GDM1 (cell line): ENCODE measurements around the gene LRRC14B.

ENCODE experiments used
- DNase-seq: peaks from one replicate; lab custom pipeline; 2025; lab: John Stamatoyannopoulos, UW

The LRRC14B gene

DNA sequence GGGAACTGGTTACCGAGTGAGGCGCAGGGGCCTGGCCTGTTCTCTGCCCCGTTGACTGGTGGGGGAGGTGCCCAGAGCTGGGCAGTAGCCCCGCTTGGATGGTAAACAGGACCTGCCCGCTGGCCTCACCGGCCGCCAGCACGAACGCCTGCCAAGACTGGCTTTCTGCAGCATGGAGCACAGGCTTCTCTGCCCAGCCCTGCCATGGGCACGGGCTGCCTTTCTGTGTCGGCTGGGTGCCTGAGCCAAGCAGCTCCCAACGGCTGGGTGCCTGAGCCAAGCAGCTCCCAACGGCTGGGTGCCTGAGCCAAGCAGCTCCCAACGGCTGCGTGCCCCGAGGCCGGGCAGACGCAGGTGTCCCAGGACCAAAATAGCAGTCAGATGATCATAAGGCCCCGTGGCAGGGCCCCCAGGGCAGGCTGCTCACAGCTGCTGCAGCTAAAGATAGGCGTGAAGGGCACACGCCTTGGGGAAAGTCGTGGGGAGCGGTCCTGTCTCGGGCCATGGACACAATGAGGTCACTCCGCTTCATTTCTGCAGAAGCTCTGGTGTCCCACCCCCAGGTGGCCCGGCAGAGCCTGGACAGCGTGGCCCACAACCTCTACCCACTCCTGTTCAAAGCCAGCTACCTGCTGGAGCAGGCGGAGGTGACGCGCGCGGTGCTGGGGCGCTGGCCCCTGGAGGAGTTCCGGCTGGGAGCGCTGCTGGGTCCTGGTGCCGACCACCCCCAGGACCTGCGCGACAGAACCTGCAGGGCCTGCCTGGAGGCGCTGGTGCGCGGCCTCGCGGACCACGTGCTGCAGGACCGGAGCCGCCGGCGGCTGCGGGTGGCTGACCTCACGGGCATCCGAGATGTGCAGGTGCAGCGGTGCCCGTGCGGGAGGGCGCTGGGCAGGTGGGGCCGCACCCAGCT lies at the start of gene LRRC14B:
Gene LRRC14B (plus strand): TSS at position 460 of the 913 bp plus-strand sequence. CDS start 44 bp downstream, at position 504.
- no peak for DNase-seq

DNA sequence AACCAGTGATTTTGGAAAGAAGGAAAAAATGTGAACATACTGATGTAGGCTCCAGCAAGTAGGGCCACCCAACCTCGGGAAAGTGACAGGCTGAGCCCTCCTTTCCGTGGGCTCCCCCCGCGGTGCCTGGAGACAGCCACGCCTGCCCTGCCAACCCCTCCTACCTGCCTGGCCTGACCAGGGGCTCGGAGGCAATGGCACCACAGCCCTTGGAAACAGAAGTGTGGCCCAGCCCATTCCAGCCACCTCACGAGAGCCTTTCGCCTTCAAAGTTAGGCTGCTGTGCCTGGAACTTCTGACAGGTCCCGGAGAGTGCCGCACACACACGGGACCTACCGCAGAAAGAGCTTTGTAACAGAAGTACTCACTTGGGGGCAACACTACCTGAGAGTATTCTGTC lies 49.5 kb upstream of the LRRC14B start:
- DNase-seq, result no peak

DNA sequence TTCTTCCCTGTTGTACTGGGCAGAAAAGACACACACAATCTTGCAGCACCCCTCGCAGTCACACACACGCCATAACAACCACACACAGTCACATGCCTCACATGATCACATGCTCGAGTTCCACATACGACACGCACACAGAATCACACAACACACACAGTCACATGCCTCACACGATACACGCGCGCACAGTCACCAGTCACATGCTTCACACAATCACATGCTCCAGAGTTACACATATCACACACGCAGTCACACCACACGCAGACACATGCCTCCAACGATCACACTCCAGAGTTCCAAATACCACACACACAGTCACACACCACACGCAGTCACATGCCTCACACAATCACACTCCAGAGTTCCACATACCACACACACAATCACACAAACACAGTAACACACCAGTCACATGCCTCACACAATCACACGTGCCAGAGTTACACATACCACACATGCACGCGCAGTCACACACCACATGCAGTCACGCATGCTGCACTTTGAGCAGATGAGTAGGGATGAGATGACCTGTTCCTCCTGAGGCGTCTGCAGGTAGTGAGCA lies 49.0 kb upstream of the LRRC14B start:
- DNase-seq, result no peak

DNA sequence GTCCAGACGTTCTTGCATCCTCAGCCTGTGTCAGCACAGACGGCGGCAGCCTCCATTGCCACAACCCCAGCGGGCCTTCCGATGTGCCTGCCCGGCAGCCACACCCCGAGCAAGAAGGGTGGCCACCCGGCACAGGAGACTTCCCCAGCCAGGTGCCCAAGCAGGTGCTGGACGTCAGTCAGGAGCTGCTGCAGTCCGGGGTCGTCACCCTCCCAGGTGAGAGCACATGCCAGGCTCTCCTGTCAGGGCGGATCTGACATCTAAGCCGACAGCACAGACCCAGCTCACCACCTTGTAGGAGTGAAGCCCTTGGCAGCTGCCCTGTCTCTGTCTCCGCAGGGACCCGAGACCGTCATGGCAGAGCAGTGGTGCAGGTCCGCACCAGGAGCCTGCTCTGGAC lies 48.3 kb upstream of the LRRC14B start:
- no peak for DNase-seq

DNA sequence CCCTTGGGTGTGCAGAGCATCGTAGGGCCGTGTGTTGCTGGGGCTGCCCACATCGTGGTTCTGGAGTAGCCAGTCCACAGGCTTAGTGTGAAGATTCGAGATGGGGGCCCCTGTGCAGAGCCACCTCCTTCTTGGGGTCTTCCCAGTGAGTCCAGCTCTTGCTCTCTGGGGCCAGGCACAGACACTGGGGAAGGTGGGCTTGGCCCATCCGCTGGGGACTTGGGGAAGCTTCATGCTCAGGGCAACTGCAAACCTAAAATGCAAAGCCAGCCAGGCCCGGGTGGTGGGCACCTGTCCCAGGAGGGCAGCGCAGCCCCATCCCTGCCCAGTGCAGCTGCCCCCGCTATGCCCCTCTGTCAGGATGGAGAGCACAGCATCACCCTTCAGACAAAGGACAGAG lies 46.4 kb upstream of the LRRC14B start:
- DNase-seq, result no peak

DNA sequence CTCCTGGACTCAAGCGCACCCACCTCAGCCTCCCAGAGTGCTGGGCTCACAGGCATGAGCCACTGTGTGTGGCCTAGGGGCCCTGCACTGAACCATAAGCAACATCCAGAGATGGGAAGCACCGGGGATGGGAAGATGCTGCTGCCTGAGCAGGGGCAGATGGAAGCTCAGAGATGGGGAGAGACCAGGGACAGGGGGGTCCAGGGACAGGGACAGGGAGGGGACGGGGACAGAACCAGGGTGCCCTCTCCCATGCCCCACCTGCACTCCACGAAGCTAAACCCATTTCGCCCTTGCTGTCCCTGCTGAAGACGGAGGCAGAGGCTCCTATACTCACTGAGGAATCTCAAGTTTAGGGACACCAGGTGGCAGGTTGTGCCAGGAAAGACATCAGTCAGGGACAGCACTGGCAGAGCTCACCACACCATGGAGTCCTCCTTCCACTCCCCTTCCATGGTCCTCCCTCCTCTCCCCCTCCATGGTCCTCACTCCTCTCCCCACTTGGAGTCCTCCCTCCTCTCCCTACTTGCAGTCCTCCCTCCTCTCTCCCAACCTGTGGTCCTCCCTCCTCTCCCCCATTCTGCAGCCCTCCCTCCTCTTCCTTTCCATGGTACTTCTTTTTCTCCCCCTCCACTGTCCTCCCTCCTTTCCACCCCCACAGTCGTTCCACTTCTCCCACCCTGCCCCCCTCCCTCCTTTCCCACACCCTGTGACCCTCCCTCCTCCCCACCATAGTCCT lies 45.5 kb upstream of the LRRC14B start:
- DNase-seq, result no peak

DNA sequence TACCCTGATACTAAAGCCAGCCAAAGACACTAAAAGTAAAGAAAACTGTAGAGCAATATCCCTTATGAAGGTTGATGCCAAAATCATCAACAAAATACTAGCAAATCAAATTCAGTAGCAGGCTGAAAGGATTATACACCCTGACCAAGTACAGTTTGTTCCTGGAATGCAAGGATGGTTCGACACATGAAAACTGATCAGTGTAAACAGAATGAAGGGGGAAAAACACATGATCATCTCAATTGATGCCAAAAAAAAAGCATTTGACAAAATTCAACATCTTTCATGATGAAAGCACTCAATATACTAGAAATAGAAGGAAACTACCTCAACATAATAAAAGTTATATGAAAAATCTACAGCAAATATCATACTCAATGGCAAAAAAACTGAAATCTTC lies 43.5 kb upstream of the LRRC14B start:
- no peak for DNase-seq

DNA sequence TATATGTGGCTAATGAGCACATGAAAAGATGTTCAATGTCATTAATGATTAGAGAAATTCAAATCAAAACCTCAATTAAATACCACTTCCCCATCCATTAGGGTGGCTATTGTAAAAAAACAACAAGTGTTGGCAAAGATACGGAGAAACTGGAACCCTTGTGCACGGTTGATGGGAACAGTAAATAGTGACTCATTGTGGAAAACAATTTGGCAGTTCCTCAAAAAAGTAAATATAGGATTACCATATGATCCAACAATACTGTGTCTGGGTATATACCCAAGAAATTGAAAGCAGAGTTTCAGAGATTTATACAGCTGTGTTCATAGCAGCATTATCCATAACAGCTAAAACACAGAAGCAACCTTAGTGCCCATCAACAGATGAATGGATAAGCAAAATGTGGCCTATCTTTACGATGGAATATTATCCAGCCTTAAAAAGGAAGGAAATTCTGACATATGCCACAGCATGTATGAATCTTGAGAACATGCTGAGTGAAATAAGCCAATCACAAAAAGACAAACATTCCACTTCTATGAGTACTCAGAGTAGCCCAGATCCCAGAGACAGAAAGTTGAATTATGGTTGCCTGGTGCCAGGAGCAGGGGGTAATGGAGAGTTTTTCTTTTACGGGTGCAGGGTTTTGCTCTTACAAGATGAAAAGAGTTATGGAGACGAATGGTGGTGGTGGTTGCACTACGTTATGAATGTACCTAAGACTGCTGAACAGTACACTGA lies 41.4 kb upstream of the LRRC14B start:
- no peak for DNase-seq

DNA sequence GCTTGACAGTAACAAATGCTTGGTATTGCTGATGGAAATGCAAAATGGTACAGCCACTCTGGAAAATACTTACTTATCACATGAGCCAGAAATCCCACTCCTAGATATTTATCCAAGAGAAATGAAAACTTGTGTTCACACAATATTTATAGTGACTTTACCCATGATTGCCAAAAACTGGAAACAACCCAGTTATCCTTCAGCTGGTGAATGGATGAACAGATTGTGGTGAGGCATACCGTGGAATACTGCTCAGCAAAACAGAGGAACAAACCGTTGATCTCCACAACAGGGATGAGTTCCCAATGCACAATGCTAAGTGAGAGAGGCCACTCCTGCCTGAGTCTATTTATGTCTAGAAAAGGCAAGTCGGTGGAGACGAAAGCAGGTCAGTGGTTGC lies 40.5 kb upstream of the LRRC14B start:
- no peak for DNase-seq

DNA sequence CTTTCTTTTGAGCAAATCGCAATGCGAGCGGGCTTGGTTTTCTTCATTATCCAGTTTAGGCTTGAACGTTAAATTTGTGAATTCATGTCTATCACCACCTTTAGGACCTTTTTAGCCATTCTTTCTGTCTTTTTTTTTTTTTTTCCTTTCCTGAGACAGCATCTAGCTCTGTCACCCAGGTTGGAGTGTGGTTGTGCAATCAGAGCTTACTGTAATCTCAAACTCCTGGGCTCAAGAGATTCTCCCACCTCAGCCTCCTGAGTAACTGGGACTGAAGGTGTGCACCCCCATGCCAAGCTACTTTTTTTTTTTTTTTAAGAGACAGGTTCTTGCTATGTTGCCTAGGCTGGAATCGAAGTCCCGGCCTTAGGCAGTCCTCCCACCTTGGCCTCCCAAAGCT lies 39.2 kb upstream of the LRRC14B start:
- DNase-seq, result no peak

DNA sequence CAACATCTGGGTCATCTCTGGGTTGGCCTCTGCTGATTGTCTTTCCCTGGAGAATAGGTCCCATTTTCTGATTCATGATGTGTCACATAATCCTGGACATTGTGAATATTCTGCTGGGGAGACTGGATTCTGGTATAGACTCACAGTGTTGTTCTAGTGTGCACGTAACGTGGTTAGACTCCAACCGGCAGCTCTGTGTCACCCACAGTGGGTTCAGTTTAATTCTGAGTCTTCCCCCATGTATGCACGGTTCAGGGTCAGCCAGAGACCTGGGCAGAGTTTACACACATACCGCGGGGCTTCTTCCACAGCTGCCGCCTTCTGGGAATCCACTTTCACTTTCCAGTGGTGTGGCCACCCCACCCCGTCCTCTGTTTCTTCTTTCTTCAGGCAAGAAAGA lies 38.0 kb upstream of the LRRC14B start:
- DNase-seq, result no peak

DNA sequence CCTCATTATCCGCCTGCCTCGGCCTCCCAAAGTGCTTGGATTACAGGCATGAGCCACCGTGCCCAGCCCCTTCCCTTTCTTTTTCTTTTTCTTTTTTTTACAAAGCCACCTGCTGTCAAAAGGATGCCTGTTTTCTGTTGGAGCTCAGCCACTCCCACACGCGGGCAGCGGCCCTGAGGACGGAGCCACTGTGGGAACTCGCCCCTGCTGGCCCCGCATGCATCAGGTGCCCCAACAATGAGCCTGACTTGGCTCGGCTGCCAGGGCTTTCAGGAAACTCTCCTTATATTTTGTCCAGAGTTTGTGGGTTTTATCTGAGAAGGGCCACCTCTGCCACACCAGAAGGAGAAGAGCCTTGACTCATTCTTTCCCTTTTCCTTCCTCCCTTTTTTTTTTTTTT lies 37.1 kb upstream of the LRRC14B start:
- no peak for DNase-seq

DNA sequence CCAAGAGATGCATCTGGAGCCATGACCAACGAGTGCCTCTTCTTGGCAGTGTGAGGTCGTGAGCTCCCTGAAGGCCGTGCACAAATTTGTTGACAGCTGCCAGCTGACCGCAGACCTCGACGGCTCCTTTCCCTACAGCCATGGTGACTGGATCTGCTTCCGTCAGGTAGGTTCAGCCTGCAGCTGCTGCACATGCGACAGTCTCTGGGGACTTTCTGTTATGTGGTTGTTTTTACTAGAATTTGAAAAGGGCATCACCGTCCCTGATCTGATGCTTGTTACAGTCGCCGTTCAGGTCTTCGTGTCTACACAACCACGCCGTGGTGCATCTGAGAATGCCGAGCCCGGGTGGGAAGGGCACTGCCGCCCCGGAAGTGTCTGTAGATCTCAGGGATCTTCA lies 36.5 kb upstream of the LRRC14B start:
- no peak for DNase-seq

DNA sequence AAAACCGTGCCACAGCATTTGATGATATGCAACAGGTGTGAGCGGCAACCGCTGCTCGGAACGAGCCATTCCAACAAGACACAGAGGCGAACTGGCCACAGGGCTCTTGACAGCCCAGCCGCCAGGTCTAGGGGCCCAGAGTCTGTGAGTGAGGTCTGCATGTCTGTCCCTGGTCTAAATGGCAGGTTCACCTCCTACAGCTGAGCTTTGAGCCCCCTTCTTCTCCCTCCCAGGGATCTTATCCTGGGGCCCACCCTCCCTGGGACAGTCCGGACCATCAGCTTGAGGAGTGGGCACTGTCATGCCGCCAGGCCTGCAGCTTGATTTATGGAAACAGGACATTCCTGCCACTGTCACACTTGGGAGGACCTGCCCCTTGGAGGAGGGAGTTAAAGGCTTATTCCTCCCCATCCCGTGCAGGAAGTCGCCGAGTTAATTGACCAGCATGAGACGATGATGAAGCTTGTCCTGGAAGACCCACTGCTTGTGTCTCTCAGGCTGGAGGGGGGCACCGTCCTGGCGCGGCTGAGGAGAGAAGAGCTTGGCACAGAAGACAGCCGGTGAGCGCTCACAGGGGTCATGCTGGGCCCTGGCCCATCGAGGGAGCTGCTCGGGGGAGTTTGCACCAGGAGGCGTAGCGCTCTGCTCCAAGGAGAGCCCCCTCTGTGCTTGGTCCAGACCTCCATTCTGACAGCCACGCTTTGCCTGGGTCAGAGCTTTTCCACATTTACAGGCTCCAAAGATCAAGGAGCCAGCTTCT lies 35.5 kb upstream of the LRRC14B start:
- DNase-seq, result no peak

DNA sequence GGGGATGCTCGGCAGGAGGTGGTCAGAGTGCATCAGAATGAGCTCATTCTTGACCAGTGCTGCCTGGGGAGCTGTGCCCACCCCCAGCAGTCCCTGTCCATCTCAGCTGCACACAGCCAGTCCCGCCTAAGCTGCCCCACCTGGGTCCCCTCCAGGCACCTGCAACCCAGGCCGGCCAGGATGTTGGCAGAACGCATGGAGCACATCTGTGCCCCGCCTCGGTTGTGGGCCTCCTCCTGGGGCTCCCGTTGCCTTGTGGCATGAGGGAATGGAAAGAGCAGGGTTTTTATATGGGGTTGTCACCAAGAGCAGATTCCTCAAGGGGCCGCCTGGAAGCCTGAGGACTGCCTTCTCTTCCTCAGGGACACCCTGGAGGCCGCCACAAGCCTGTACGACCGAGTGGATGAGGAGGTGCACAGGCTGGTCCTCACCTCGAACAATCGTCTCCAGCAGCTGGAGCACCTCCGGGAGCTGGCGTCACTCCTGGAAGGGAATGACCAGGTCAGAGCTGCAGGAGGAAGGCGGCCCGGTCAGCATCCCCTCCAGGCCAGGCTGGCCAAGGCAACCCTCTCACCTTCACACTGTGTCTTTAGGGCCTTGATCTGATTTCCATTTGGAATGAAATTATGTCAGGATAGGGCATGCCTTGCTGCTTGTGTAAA lies 34.8 kb upstream of the LRRC14B start:
- DNase-seq, result no peak

DNA sequence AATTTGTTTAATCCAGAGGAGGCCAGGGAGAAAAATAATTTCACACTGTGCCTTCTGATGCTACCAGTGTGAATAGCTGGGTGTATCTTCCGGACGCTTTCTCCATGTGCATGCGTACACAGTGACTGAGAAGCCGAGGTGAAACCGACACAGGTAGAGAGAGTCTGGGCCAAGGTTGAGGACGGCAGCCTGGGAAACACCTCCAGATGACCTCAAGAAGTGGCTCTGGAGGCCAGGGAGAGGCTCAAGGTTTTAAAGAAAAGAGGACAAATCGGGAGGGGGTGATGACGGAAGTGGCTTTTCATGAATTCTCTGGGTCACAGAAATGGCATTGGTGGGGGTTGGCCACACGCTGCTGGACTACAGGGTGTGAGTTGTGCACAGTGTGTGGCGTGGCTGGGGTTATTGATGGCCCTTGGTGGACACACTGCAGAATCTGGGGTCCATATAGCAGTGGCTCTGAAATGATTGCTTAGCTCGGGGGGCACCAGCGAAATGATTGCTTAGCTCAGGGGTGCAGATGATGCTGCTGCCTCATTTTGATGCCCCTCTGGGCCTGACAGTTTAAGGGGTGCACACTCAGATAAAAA lies 34.1 kb upstream of the LRRC14B start:
- DNase-seq, result no peak

DNA sequence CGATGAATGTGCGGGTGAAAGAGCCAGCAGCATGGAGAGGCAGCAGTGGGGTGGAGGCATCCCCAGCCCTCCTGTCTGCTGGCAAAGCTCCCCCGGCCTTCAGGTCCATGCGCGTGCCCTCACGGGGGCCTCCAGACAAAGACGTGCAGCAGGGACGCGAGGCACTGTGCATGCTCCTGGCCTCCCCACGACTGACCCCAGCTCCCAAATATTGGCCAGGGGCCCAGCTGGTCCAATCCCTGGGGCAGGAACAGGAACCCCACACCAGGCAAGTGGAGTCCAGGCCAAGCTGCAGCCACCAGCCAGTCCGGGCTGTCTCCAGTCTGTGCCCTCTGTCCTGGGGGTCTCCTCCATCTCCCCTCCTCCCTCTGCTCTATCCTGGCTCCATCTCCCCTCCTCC lies 33.5 kb upstream of the LRRC14B start:
- DNase-seq, result no peak

DNA sequence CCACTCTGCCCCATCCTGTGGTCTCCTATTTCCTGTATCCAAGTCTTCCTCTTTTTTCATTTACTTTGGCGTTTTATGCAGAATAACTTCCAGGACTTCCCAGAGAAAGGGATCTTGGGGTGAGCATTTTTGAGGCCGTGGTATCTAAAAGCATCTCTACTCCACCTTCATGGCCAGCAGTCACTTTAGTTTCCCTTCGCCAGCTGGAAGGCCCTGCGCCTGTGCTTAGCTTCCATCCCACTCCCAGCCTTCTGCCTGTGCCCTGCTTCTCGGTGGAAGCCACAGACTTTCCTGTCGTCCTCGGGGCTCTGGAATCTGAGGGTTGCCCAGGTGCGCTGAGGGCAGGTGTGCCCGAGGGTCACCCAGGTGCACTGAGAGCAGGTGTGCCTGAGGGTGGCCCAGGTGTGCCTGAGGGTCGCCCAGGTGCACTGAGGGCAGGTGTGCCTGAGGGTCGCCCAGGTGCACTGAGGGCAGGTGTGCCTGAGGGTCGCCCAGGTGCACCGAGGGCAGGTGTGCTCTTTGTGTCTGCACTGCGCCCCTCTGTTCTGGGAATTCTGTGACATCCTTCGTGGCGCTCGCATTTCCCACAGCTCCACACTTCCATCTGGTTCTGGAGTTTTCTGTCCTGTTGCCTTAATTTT lies 32.4 kb upstream of the LRRC14B start:
- no peak for DNase-seq

DNA sequence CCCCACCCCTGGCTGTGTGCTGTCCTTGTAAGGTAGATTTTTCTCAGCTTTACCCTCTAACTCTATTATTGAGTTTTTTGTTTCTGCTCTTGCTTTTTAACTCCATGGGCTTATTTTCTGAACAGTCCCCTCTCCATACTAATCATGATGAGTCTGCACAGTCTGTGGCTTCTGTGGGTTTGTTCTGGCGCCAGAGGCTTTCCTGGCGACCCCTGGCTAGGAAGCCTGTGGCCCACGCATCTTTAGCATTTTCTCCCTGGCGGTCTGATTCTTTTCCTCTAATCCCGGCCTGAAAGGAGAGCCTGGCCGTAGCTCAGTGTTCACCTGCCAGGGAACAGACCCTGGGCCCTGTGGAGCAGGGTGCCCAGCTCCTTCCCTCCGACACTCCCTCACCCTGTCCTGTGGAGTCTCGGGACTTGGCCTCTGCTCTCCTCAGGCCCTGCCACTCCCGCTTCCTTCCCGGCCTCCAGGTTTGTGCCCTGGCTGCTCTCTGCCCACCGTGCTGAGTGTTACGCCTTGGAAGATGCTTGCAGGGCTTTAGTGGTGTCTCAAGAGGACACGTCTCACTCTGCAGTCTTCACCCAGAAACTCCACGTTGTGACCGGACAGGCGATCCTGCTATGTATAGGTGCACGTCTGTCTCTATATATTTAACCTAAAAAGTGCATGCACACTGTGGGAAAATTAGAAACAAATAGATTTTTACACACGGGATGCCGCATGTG lies 31.7 kb upstream of the LRRC14B start:
- DNase-seq, result peak; percentile 59

DNA sequence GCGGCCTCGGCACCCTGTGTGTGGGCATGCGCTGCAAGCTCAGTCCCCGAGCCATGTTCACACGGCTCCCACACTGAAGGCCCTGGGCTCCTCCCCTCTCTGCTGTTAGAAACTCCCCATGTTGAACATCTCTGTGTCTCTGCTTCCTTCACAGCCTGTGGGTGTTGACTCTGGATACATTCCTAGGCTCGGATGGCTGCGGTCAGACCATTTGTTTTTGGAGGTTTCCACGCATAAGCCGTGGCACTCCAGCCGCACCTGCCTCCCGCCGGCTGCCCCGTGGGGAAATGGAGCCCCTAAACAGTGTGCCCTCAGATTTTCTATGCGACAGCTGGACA lies 31.2 kb upstream of the LRRC14B start:
- no peak for DNase-seq
